Measurements from ENCODE around the gene NADSYN1.

DNA sequence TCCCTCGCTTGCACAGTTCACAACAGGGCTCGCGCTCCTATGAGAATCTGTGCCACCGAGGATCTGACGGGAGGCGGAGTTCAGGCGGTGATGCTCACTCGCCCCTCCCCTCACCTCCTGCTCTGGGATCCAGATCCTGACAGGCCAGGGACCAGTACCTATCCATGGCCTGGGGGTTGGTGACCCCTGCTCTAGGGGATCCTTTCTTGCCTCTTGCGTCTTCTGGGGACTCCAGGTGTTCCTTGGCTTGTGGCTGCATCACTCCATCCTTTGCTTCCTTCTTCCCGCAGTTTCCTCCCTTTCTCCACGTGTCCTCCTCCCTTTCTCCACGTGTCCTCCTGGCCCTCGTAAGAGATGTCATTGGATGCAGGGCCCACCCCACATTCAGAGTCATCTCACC, 43.4 kb downstream of the NADSYN1 start:
- TF ChIP-seq POLR2A (IDR thresholded peaks at IDR 0.05) = no peak
- TF ChIP-seq, protein P1, sequence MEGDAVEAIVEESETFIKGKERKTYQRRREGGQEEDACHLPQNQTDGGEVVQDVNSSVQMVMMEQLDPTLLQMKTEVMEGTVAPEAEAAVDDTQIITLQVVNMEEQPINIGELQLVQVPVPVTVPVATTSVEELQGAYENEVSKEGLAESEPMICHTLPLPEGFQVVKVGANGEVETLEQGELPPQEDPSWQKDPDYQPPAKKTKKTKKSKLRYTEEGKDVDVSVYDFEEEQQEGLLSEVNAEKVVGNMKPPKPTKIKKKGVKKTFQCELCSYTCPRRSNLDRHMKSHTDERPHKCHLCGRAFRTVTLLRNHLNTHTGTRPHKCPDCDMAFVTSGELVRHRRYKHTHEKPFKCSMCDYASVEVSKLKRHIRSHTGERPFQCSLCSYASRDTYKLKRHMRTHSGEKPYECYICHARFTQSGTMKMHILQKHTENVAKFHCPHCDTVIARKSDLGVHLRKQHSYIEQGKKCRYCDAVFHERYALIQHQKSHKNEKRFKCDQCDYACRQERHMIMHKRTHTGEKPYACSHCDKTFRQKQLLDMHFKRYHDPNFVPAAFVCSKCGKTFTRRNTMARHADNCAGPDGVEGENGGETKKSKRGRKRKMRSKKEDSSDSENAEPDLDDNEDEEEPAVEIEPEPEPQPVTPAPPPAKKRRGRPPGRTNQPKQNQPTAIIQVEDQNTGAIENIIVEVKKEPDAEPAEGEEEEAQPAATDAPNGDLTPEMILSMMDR (IDR thresholded peaks at IDR 0.05) = no peak
